ENCODE measurements around the gene GSN. TPM values are rescaled to one million over a fixed set of nuclear protein-coding genes. Genes with fewer than 3 reads are reported as not detected.

Gene GSN
- total and polyA plus RNA-seq, 2 donors (not counting 1 experiment from before 2014, with no cell fraction given): 38.4 to 45.4 TPM

- ATAC-seq (ENCODE audit: low read depth) (peak; percentile 65), DNase-seq (peak; percentile 55)
- Histone ChIP-seq H3K79me2 (ENCODE audit: control insufficient read depth, insufficient read depth, low read length) (no peaks in the 10 kb centered on the region), H3K36me3 (replicated peaks in 1 of 2; ENCODE audit: control extremely low read depth in 1 of 2, control insufficient read depth in 1 of 2, extremely low read depth in 1 of 2, insufficient read depth in 2 of 2, low read length in 1 of 2) (no peaks in the 10 kb centered on the region), H3K4me2 (replicated peaks; ENCODE audit: low read depth, low read length, poor library complexity, severe bottlenecking) (peak overlapping the region; percentile 11), H3K4me1 (ENCODE audit: control insufficient read depth in 2 of 2, insufficient read depth in 2 of 2, low read length in 2 of 2) (peaks cover 17 to 30% of the 10 kb centered on the region in 2 donors), H3K27me3 (replicated peaks in 1 of 4; ENCODE audit: control extremely low read depth in 1 of 4, control insufficient read depth in 3 of 4, insufficient read depth in 4 of 4, low read length in 3 of 4) (no peaks in the 10 kb centered on the region), H3K9me3 (ENCODE audit: control extremely low read depth in 1 of 3, control insufficient read depth in 2 of 3, insufficient read depth in 1 of 3, low read length in 2 of 3) (no peaks in the 10 kb centered on the region), H3K9ac (ENCODE audit: low read length) (no peak overlapping the region), H3K27ac (ENCODE audit: low read length in 2 of 2) (peak overlapping the region in 1 of 2 donors; percentile 37), H3K4me3 (ENCODE audit: control extremely low read depth in 1 of 5, extremely low read depth in 1 of 5, insufficient read depth in 1 of 5, low read depth in 2 of 5, low read length in 4 of 5) (no peak overlapping the region), H4K20me1 (ENCODE audit: control insufficient read depth, insufficient read depth, low read length, poor library complexity, severe bottlenecking) (no peaks in the 10 kb centered on the region), H2AFZ (ENCODE audit: insufficient read depth, low read depth, low read length, poor library complexity, severe bottlenecking) (no peak overlapping the region)
- ChIA-PET CTCF (no interaction called here), POLR2A (no interaction called here)
- Mint-ChIP-seq H3K27me3 (no peaks in the 10 kb centered on the region), H3K27ac (peak overlapping the region; percentile 66), H3K4me3 (no peak overlapping the region), H3K4me1 (peaks cover 30% of the 10 kb centered on the region), H3K9me3 (ENCODE audit: insufficient read depth) (peaks cover 2% of the 10 kb centered on the region)
- 100% methylated on average over 2 of the region's 3 CpGs for WGBS (ENCODE audit: insufficient coverage)
- TF ChIP-seq, protein P1, sequence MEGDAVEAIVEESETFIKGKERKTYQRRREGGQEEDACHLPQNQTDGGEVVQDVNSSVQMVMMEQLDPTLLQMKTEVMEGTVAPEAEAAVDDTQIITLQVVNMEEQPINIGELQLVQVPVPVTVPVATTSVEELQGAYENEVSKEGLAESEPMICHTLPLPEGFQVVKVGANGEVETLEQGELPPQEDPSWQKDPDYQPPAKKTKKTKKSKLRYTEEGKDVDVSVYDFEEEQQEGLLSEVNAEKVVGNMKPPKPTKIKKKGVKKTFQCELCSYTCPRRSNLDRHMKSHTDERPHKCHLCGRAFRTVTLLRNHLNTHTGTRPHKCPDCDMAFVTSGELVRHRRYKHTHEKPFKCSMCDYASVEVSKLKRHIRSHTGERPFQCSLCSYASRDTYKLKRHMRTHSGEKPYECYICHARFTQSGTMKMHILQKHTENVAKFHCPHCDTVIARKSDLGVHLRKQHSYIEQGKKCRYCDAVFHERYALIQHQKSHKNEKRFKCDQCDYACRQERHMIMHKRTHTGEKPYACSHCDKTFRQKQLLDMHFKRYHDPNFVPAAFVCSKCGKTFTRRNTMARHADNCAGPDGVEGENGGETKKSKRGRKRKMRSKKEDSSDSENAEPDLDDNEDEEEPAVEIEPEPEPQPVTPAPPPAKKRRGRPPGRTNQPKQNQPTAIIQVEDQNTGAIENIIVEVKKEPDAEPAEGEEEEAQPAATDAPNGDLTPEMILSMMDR (IDR thresholded peaks at IDR 0.05): no peak
- TF ChIP-seq EZH2 (IDR thresholded peaks at IDR 0.05; ENCODE audit: borderline replicate concordance, insufficient read depth, low read depth, low read length, poor library complexity, severe bottlenecking): no peak
- intact Hi-C loops (cut with micrococcal nuclease): no loop called here
Observed at GRCh38 chr9:121249563-121249962, 18.4 kb upstream of the GSN start.

DNA sequence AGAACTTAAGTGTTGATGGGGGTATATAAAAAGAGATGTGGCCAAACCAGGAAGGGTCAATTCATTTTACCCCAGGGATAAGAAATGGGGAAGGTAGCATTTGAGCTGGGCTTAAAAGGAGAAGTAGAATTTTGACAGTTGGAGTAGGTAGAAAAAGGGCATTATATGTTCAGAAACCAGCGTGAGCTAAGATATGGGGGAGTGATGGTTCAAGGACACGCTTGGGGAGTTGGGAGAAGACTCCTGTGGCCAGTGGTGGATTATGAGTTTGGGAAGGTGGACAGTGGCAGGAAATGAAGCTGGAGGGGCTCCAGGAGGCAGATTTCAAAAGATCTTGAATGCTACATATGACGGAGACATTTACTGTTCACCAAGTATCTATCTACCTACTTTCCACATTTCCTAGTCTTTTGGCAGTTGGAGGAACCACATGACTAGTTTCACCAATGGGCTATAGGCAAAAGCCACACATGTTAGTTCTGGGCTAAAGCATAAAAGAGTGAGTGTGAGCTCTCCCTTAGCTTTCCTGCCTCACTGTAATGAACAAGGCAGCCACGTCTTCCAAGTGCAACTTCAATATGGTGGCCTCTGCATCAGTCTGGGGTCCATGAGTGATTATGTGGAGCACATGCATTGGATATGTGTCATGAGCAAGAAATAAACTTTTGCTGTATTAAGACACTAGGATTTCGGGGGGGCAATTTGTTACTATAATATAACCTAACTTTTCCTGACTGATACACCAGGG is 15.7 kb upstream of the GSN start:
- 52% methylated on average over 2 of the region's 5 CpGs for WGBS (ENCODE audit: insufficient coverage)
- Histone ChIP-seq H3K4me3 (ENCODE audit: control extremely low read depth in 1 of 5, extremely low read depth in 1 of 5, insufficient read depth in 1 of 5, low read depth in 2 of 5, low read length in 4 of 5) (no peak overlapping the region), H3K79me2 (ENCODE audit: control insufficient read depth, insufficient read depth, low read length) (no peaks in the 10 kb centered on the region), H4K20me1 (ENCODE audit: control insufficient read depth, insufficient read depth, low read length, poor library complexity, severe bottlenecking) (no peaks in the 10 kb centered on the region), H3K9ac (ENCODE audit: low read length) (no peak overlapping the region), H3K4me2 (replicated peaks; ENCODE audit: low read depth, low read length, poor library complexity, severe bottlenecking) (no peak overlapping the region), H3K4me1 (ENCODE audit: control insufficient read depth in 2 of 2, insufficient read depth in 2 of 2, low read length in 2 of 2) (peaks cover 17 to 30% of the 10 kb centered on the region in 2 donors), H3K36me3 (replicated peaks in 1 of 2; ENCODE audit: control extremely low read depth in 1 of 2, control insufficient read depth in 1 of 2, extremely low read depth in 1 of 2, insufficient read depth in 2 of 2, low read length in 1 of 2) (no peaks in the 10 kb centered on the region), H3K27me3 (replicated peaks in 1 of 4; ENCODE audit: control extremely low read depth in 1 of 4, control insufficient read depth in 3 of 4, insufficient read depth in 4 of 4, low read length in 3 of 4) (no peaks in the 10 kb centered on the region), H2AFZ (ENCODE audit: insufficient read depth, low read depth, low read length, poor library complexity, severe bottlenecking) (no peak overlapping the region), H3K27ac (ENCODE audit: low read length in 2 of 2) (no peak overlapping the region), H3K9me3 (ENCODE audit: control extremely low read depth in 1 of 3, control insufficient read depth in 2 of 3, insufficient read depth in 1 of 3, low read length in 2 of 3) (no peaks in the 10 kb centered on the region)
- peaks cover 30% of the 10 kb centered on the region for H3K4me1 Mint-ChIP-seq
- DNase-seq: no peak
- H3K27ac Mint-ChIP-seq: no peak overlapping the region
- H3K4me3 Mint-ChIP-seq: no peak overlapping the region
- no peak for TF ChIP-seq EZH2 (IDR thresholded peaks at IDR 0.05; ENCODE audit: borderline replicate concordance, insufficient read depth, low read depth, low read length, poor library complexity, severe bottlenecking)
- TF ChIP-seq, protein P1 (IDR thresholded peaks at IDR 0.05): no peak
- ChIA-PET CTCF (interaction anchor here (0.7 to 1.4 kb wide), 3 partner anchors 16 to 125 kb away, joined by 3 read pairs; partner anchors contain the start of gene GSN), POLR2A (no interaction called here)
- intact Hi-C loops (cut with micrococcal nuclease): no loop called here
- H3K9me3 Mint-ChIP-seq (ENCODE audit: insufficient read depth): peaks cover 2% of the 10 kb centered on the region
- ATAC-seq (ENCODE audit: low read depth): no peak
- H3K27me3 Mint-ChIP-seq: no peaks in the 10 kb centered on the region
